Mammary epithelial cell (primary cell): ENCODE measurements around the gene THOC5.

Experiments
- EZH2 ChIP-seq: IDR thresholded peaks from 2 replicates; pipeline ENCODE4 v1.6.1; 2012; ENCODE audit warnings: low read length, inconsistent platforms, borderline replicate concordance
- TF ChIP-seq, protein P1 (sequence below), 2 donors: IDR thresholded peaks in 1 of 2; conservative IDR thresholded peaks in 1 of 2; 2 replicates each; pipeline ENCODE4 v1.5.1; 2011 to 2012; ENCODE audit warnings: inconsistent platforms in 2 of 2, low read length in 2 of 2, mild to moderate bottlenecking in 2 of 2, control low read depth in 1 of 2, low read depth in 1 of 2; ENCODE audit not compliant: insufficient read depth in 1 of 2; ENCODE audit errors: extremely low read depth in 1 of 2

DNA sequence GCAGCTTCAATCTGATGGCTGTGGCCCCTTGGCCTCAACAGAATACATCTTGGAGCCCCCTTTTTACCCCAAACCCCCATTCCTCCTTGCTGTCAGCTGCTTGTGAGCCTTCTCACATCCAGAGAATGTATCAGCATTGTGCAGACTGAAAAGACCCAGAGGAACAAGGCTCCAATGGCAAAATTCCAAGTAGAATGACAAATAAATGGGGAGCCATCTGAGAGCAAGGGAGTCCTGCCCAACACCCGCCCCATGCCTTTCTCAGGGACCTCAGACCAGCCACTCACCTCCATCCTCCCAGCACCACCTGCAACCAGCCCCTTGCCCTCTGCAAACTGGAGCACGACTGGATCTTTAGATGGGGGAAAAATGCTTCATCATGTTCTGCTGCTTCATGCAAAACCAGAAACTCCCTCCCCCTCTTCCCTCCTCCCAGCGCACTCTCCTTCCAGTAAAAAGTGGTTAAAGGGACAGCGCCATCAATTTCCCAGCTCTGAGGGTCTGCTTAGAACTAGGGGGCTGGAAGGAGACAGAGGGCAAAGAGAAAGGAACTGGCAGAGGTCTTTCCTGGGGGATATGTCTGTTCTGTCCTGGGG, 75.7 kb downstream of the THOC5 start:
- TF ChIP-seq, protein P1, sequence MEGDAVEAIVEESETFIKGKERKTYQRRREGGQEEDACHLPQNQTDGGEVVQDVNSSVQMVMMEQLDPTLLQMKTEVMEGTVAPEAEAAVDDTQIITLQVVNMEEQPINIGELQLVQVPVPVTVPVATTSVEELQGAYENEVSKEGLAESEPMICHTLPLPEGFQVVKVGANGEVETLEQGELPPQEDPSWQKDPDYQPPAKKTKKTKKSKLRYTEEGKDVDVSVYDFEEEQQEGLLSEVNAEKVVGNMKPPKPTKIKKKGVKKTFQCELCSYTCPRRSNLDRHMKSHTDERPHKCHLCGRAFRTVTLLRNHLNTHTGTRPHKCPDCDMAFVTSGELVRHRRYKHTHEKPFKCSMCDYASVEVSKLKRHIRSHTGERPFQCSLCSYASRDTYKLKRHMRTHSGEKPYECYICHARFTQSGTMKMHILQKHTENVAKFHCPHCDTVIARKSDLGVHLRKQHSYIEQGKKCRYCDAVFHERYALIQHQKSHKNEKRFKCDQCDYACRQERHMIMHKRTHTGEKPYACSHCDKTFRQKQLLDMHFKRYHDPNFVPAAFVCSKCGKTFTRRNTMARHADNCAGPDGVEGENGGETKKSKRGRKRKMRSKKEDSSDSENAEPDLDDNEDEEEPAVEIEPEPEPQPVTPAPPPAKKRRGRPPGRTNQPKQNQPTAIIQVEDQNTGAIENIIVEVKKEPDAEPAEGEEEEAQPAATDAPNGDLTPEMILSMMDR (conservative IDR thresholded peaks at IDR 0.05 in 1 of 2, IDR thresholded peaks at IDR 0.05 in 1 of 2; ENCODE audit: extremely low read depth in 1 of 2, insufficient read depth in 1 of 2, low read depth in 1 of 2, low read length in 2 of 2): no peak
- TF ChIP-seq EZH2: no peak
